ENCODE results near the gene NOM1.
"Not testable (repeated sequence)": the region's sequence is repeated elsewhere in the genome, so short reads cannot be mapped to it uniquely, and the experiment has no call there.

The NOM1 gene, protein sequence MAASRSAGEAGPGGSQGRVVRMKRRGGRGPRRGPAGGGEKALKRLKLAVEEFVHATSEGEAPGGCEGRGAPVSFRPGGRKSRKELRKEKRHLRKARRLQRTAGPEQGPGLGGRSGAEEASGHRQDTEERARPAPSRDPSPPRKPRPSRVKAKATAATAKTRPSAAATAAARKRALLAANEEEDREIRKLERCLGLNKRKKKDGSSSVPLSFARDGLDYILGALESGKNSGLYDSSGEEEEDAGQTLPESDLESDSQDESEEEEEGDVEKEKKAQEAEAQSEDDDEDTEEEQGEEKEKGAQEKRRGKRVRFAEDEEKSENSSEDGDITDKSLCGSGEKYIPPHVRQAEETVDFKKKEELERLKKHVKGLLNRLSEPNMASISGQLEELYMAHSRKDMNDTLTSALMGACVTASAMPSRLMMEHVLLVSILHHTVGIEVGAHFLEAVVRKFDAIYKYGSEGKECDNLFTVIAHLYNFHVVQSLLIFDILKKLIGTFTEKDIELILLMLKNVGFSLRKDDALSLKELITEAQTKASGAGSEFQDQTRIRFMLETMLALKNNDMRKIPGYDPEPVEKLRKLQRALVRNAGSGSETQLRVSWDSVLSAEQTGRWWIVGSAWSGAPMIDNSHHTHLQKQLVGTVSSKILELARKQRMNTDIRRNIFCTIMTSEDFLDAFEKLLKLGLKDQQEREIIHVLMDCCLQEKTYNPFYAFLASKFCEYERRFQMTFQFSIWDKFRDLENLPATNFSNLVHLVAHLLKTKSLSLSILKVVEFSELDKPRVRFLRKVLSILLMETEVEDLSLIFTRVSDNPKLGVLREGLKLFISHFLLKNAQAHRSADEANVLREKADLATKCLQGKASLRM

GRCh38 chr7:156949541-156950380 lies at the start of gene NOM1:
NOM1 (plus strand) TSS chr7:156949712; CDS start chr7:156949738, 26 bp downstream.
- peaks cover 14 to 28% (median 23%) of the 10 kb centered on the region in 5 donors for H3K36me3 ChIP-seq (ENCODE audit: control insufficient read depth in 5 of 5, insufficient read depth in 5 of 5, low read length in 5 of 5)
- H3K27ac ChIP-seq (ENCODE audit: low read depth, low read length), result peak within 1 kb of the TSS; percentile 46
- H3K27me3 ChIP-seq (ENCODE audit: control insufficient read depth in 5 of 5, insufficient read depth in 4 of 5, low read length in 5 of 5), result peaks cover under 1 to 2% (median 2%) of the 10 kb centered on the region in 5 donors
- H3K9me3 ChIP-seq (ENCODE audit: control insufficient read depth in 5 of 5, low read length in 5 of 5), result no peaks in the 10 kb centered on the region
- H3K4me1 ChIP-seq (ENCODE audit: control insufficient read depth in 5 of 5, insufficient read depth in 5 of 5, low read length in 5 of 5), result peaks cover 3 to 34% (median 33%) of the 10 kb centered on the region in 5 donors
- peak within 1 kb of the TSS; percentile 90 to 95 (median 93) for H3K4me3 ChIP-seq (ENCODE audit: low read depth in 1 of 5, low read length in 5 of 5)
- H3K9ac ChIP-seq (ENCODE audit: low read length in 5 of 5), result peak within 1 kb of the TSS; percentile 81 to 94 (median 90)

GRCh38 chr7:156900093-156900492 lies 49.4 kb upstream of the NOM1 start:
- not testable (repeated sequence) for H3K9ac ChIP-seq (ENCODE audit: low read length in 5 of 5); H3K36me3 ChIP-seq (ENCODE audit: control insufficient read depth in 5 of 5, insufficient read depth in 5 of 5, low read length in 5 of 5); H3K27ac ChIP-seq (ENCODE audit: low read depth, low read length); H3K9me3 ChIP-seq (ENCODE audit: control insufficient read depth in 5 of 5, low read length in 5 of 5); H3K4me3 ChIP-seq (ENCODE audit: low read depth in 1 of 5, low read length in 5 of 5); H3K27me3 ChIP-seq (ENCODE audit: control insufficient read depth in 5 of 5, insufficient read depth in 4 of 5, low read length in 5 of 5)
- peaks cover 0 to 20% (median 4%) of the 10 kb centered on the region in 5 donors for H3K4me1 ChIP-seq (ENCODE audit: control insufficient read depth in 5 of 5, insufficient read depth in 5 of 5, low read length in 5 of 5)

GRCh38 chr7:156903232-156903909 lies 46.1 kb upstream of the NOM1 start:
- Histone ChIP-seq H3K4me1 (ENCODE audit: control insufficient read depth in 5 of 5, insufficient read depth in 5 of 5, low read length in 5 of 5) (peaks cover 0 to 28% (median 9%) of the 10 kb centered on the region in 5 donors), H3K4me3 (ENCODE audit: low read depth in 1 of 5, low read length in 5 of 5) (no peak overlapping the region), H3K36me3 (ENCODE audit: control insufficient read depth in 5 of 5, insufficient read depth in 5 of 5, low read length in 5 of 5) (no peaks in the 10 kb centered on the region), H3K27ac (ENCODE audit: low read depth, low read length) (peak overlapping the region; percentile 40), H3K27me3 (ENCODE audit: control insufficient read depth in 5 of 5, insufficient read depth in 4 of 5, low read length in 5 of 5) (peaks cover 0 to 6% (median 0%) of the 10 kb centered on the region in 5 donors), H3K9me3 (ENCODE audit: control insufficient read depth in 5 of 5, low read length in 5 of 5) (no peaks in the 10 kb centered on the region), H3K9ac (ENCODE audit: low read length in 5 of 5) (no peak overlapping the region)

GRCh38 chr7:156906200-156906649 lies 43.3 kb upstream of the NOM1 start:
- peaks cover 0 to 35% (median 14%) of the 10 kb centered on the region in 5 donors for H3K4me1 ChIP-seq (ENCODE audit: control insufficient read depth in 5 of 5, insufficient read depth in 5 of 5, low read length in 5 of 5)
- no peaks in the 10 kb centered on the region for H3K36me3 ChIP-seq (ENCODE audit: control insufficient read depth in 5 of 5, insufficient read depth in 5 of 5, low read length in 5 of 5)
- H3K9me3 ChIP-seq (ENCODE audit: control insufficient read depth in 5 of 5, low read length in 5 of 5), result no peaks in the 10 kb centered on the region
- no peak overlapping the region for H3K9ac ChIP-seq (ENCODE audit: low read length in 5 of 5)
- H3K27ac ChIP-seq (ENCODE audit: low read depth, low read length), result no peak overlapping the region
- H3K27me3 ChIP-seq (ENCODE audit: control insufficient read depth in 5 of 5, insufficient read depth in 4 of 5, low read length in 5 of 5), result peaks cover 0 to 5% (median 0%) of the 10 kb centered on the region in 5 donors
- no peak overlapping the region for H3K4me3 ChIP-seq (ENCODE audit: low read depth in 1 of 5, low read length in 5 of 5)

- Histone ChIP-seq H3K27me3 (ENCODE audit: control insufficient read depth in 5 of 5, insufficient read depth in 4 of 5, low read length in 5 of 5) (peaks cover 0 to 5% (median 0%) of the 10 kb centered on the region in 5 donors), H3K4me1 (ENCODE audit: control insufficient read depth in 5 of 5, insufficient read depth in 5 of 5, low read length in 5 of 5) (peaks cover 0 to 35% (median 14%) of the 10 kb centered on the region in 5 donors), H3K4me3 (ENCODE audit: low read depth in 1 of 5, low read length in 5 of 5) (no peak overlapping the region), H3K27ac (ENCODE audit: low read depth, low read length) (no peak overlapping the region), H3K9ac (ENCODE audit: low read length in 5 of 5) (no peak overlapping the region), H3K9me3 (ENCODE audit: control insufficient read depth in 5 of 5, low read length in 5 of 5) (no peaks in the 10 kb centered on the region), H3K36me3 (ENCODE audit: control insufficient read depth in 5 of 5, insufficient read depth in 5 of 5, low read length in 5 of 5) (no peaks in the 10 kb centered on the region)
These were observed 41.9 kb upstream of the NOM1 start for GRCh38 chr7:156907656-156908055.

DNA sequence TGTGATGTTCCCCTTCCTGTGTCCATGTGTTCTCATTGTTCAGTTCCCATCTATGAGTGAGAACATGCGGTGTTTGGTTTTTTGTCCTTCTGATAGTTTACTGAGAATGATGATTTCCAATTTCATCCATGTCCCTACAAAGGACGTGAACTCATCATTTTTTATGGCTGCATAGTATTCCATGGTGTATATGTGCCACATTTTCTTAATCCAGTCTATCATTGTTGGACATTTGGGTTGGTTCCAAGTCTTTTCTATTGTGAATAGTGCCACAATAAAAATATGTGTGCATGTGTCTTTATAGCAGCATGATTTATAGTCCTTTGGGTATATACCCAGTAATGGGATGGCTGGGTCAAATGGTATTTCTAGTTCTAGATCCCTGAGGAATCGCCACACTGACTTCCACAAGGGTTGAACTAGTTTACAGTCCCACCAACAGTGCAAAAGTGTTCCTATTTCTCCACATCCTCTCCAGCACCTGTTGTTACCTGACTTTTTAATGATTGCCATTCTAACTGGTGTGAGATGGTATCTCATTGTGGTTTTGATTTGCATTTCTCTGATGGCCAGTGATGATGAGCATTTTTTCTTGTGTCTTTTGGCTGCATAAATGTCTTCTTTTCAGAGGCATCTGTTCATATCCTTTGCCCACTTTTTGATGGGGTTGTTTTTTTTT lies 39.8 kb upstream of the NOM1 start:
- H3K27ac ChIP-seq (ENCODE audit: low read depth, low read length); H3K4me3 ChIP-seq (ENCODE audit: low read depth in 1 of 5, low read length in 5 of 5); H3K36me3 ChIP-seq (ENCODE audit: control insufficient read depth in 5 of 5, insufficient read depth in 5 of 5, low read length in 5 of 5); H3K27me3 ChIP-seq (ENCODE audit: control insufficient read depth in 5 of 5, insufficient read depth in 4 of 5, low read length in 5 of 5); H3K9me3 ChIP-seq (ENCODE audit: control insufficient read depth in 5 of 5, low read length in 5 of 5); H3K9ac ChIP-seq (ENCODE audit: low read length in 5 of 5): not testable (repeated sequence)
- H3K4me1 ChIP-seq (ENCODE audit: control insufficient read depth in 5 of 5, insufficient read depth in 5 of 5, low read length in 5 of 5), result peaks cover 0 to 26% (median 14%) of the 10 kb centered on the region in 5 donors

DNA sequence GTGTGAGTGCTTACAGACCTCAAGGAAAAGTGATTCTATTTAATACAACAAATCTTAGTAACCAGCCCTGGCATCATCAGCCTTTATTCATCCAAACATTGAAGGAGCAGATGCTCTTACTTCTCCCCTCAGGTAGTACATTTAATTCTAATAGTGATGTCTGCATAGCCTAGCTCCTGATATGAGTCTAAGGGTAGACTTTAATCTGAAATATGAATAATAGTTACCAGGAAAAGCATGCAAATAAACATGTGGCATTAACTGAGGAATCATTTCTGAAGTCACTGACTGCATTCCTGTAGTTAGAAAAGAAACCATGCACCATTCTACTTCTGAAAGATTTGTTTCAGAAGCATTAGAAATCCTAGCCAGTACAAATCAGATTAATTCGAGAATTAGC lies 30.9 kb upstream of the NOM1 start:
- Histone ChIP-seq H3K27me3 (ENCODE audit: control insufficient read depth in 5 of 5, insufficient read depth in 4 of 5, low read length in 5 of 5) (peaks cover 0 to 19% (median 7%) of the 10 kb centered on the region in 5 donors), H3K36me3 (ENCODE audit: control insufficient read depth in 5 of 5, insufficient read depth in 5 of 5, low read length in 5 of 5) (no peaks in the 10 kb centered on the region), H3K4me1 (ENCODE audit: control insufficient read depth in 5 of 5, insufficient read depth in 5 of 5, low read length in 5 of 5) (no peaks in the 10 kb centered on the region), H3K9ac (ENCODE audit: low read length in 5 of 5) (no peak overlapping the region), H3K27ac (ENCODE audit: low read depth, low read length) (no peak overlapping the region), H3K4me3 (ENCODE audit: low read depth in 1 of 5, low read length in 5 of 5) (no peak overlapping the region), H3K9me3 (ENCODE audit: control insufficient read depth in 5 of 5, low read length in 5 of 5) (no peaks in the 10 kb centered on the region)

DNA sequence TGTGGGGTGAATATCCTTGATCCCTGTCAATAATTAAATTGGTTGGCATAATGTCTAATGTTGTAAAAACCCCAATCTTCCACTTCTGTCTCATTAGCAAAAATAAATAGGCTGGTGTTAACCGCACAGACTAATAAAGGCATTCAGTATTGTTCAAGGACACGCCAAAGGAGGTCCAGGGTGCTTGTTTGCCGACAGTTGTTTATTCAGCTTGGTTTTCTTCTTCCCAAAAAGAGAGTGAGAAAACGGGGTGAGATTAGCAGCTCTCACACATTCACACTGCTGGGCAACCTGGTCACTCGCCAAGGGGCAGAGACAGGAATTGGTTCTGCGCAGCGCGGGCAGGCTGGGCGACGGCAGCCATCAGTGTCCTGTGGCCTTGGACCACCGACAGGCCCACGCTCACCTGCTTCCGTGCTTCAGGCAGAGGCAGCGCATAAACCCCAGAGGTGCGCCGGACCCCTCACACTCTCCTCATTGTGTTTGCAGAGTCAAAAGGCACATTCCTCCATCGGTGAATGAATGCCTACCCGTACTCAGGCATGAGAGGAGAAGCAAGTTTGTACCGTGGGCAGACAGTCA lies 30.3 kb upstream of the NOM1 start:
- Histone ChIP-seq H3K27me3 (ENCODE audit: control insufficient read depth in 5 of 5, insufficient read depth in 4 of 5, low read length in 5 of 5) (peaks cover 0 to 19% (median 7%) of the 10 kb centered on the region in 5 donors), H3K4me1 (ENCODE audit: control insufficient read depth in 5 of 5, insufficient read depth in 5 of 5, low read length in 5 of 5) (no peaks in the 10 kb centered on the region), H3K9ac (ENCODE audit: low read length in 5 of 5) (no peak overlapping the region), H3K36me3 (ENCODE audit: control insufficient read depth in 5 of 5, insufficient read depth in 5 of 5, low read length in 5 of 5) (no peaks in the 10 kb centered on the region), H3K4me3 (ENCODE audit: low read depth in 1 of 5, low read length in 5 of 5) (no peak overlapping the region), H3K9me3 (ENCODE audit: control insufficient read depth in 5 of 5, low read length in 5 of 5) (no peaks in the 10 kb centered on the region), H3K27ac (ENCODE audit: low read depth, low read length) (no peak overlapping the region)

Measured in subcutaneous abdominal adipose tissue (tissue), 5 donors.